MCF 10A (cell line): Measurements from ENCODE around the gene GAPT. TPM values are rescaled to one million over a fixed set of nuclear protein-coding genes. Genes with fewer than 3 reads are reported as not detected.

Source experiments
- BruUV-seq: library from RNA; stranded (reverse); fragments of 400-500 nt; replicated peaks from 2 replicates; lab custom pipeline; 2021; lab: Mats Ljungman, UMichigan
- CTCF ChIA-PET: fragments of 300-600 bp; sonication (Branson Sonifier 250); formaldehyde crosslinking; extraction: SDS; loops from one replicate; lab custom pipeline; 2021; ENCODE audit warnings: antibody characterized with exemption, inconsistent platforms; lab: Yijun Ruan, JAX
- POLR2A ChIA-PET: fragments of 300-600, 350-650 bp; sonication (Branson Sonifier 250); formaldehyde crosslinking; extraction: SDS; loops from one replicate; lab custom pipeline; 2020; ENCODE audit warnings: antibody characterized with exemption, inconsistent platforms; lab: Yijun Ruan, JAX
- DNase-seq: peaks from one replicate; pipeline ENCODE4 v3.0.0-alpha.2; 2018; ENCODE audit not compliant: unreplicated experiment
- H3K27ac Mint-ChIP-seq: one replicate; pipeline ENCODE4 v1.8.0; 2022; ENCODE audit warnings: mild to moderate bottlenecking, low read depth, mixed read lengths; ENCODE audit not compliant: unreplicated experiment
- H3K27me3 Mint-ChIP-seq: one replicate; pipeline ENCODE4 v1.8.0; 2022; ENCODE audit warnings: mixed read lengths; ENCODE audit not compliant: insufficient read depth, unreplicated experiment
- H3K36me3 Mint-ChIP-seq: one replicate; pipeline ENCODE4 v1.8.0; 2022; ENCODE audit warnings: mild to moderate bottlenecking, moderate library complexity, mixed read lengths; ENCODE audit not compliant: insufficient read depth, unreplicated experiment
- H3K4me1 Mint-ChIP-seq: one replicate; pipeline ENCODE4 v1.8.0; 2022; ENCODE audit warnings: mixed read lengths; ENCODE audit not compliant: insufficient read depth, unreplicated experiment
- H3K4me3 Mint-ChIP-seq: one replicate; pipeline ENCODE4 v1.8.0; 2022; ENCODE audit warnings: mild to moderate bottlenecking, moderate library complexity, mixed read lengths; ENCODE audit not compliant: unreplicated experiment
- H3K9me3 Mint-ChIP-seq: one replicate; pipeline ENCODE4 v1.8.0; 2022; ENCODE audit warnings: mixed read lengths; ENCODE audit not compliant: unreplicated experiment
- CTCF ChIP-seq: fragments of 200-600 bp; IDR thresholded peaks from one replicate; pipeline ENCODE4 v1.8.0; 2022; ENCODE audit warnings: antibody characterized with exemption, mild to moderate bottlenecking; ENCODE audit not compliant: unreplicated experiment
- intact Hi-C: fragments of 100-400 bp; cut with micrococcal nuclease; formaldehyde crosslinking; loops from 2 replicates; pipeline ENCODE4 v1.14.1; 2022
- total RNA-seq: library from RNA; stranded (reverse); gene quantifications from 2 replicates; pipeline ENCODE4 v1.2.3, GENCODE V29; 2022

The GAPT gene
- total RNA-seq, 1 experiment from 2014 or later = not detected

- Mint-ChIP-seq H3K4me1 (no peaks in the 10 kb centered on the region), H3K27me3 (peaks cover 94% of the 10 kb centered on the region), H3K4me3 (no peak overlapping the region), H3K27ac (no peak overlapping the region), H3K36me3 (no peaks in the 10 kb centered on the region), H3K9me3 (no peaks in the 10 kb centered on the region)
- POLR2A ChIA-PET = interaction anchor here (0.8 kb wide), 1 partner anchor 89 kb away, joined by 3 read pairs; no protein-coding TSS in a partner anchor
- TF ChIP-seq CTCF = no peak
- no peak for DNase-seq
- intact Hi-C loops = loop anchor here (10.0 kb wide), 1 partner anchor 220 kb away; no protein-coding TSS in a partner anchor
- CTCF ChIA-PET = interaction anchor here (2.9 kb wide), 1 partner anchor 345 kb away, joined by 19 read pairs; no protein-coding TSS in a partner anchor
- no TSS peak for BruUV-seq
These were observed 13.5 kb downstream of the GAPT start for GRCh38 chr5:58504766-58505165.

GRCh38 chr5:58505502-58505901, 14.3 kb downstream of the GAPT start:
- TF ChIP-seq CTCF = no peak
- CTCF ChIA-PET = interaction anchor here (0.7 to 2.9 kb wide), 2 partner anchors 9 to 345 kb away, joined by 3 to 19 read pairs; no protein-coding TSS in a partner anchor

GRCh38 chr5:58505971-58506640, 14.9 kb downstream of the GAPT start:
- Mint-ChIP-seq H3K27me3 (peaks cover 94% of the 10 kb centered on the region), H3K27ac (no peak overlapping the region), H3K4me3 (no peak overlapping the region), H3K9me3 (no peaks in the 10 kb centered on the region), H3K36me3 (no peaks in the 10 kb centered on the region), H3K4me1 (no peaks in the 10 kb centered on the region)
- no peak for DNase-seq
- POLR2A ChIA-PET = no interaction called here
- no TSS peak for BruUV-seq
- no peak for TF ChIP-seq CTCF
- intact Hi-C loops = loop anchor here (10.0 kb wide), 1 partner anchor 219 kb away; no protein-coding TSS in a partner anchor
- CTCF ChIA-PET = interaction anchor here (0.6 to 2.9 kb wide), 4 partner anchors 9 to 344 kb away, joined by 3 to 19 read pairs (median 4); no protein-coding TSS in a partner anchor

More at GRCh38 chr5:58505502-58505901, 14.3 kb downstream of the GAPT start:
- H3K9me3 Mint-ChIP-seq = no peaks in the 10 kb centered on the region
- no peak overlapping the region for H3K27ac Mint-ChIP-seq
- intact Hi-C loops = loop anchor here (10.0 kb wide), 1 partner anchor 219 kb away; no protein-coding TSS in a partner anchor
- no peaks in the 10 kb centered on the region for H3K4me1 Mint-ChIP-seq
- H3K36me3 Mint-ChIP-seq = no peaks in the 10 kb centered on the region
- no peak overlapping the region for H3K4me3 Mint-ChIP-seq
- DNase-seq = no peak
- POLR2A ChIA-PET = no interaction called here
- H3K27me3 Mint-ChIP-seq = peaks cover 94% of the 10 kb centered on the region
- BruUV-seq = no TSS peak

GRCh38 chr5:58507715-58508114, 16.5 kb downstream of the GAPT start:
- peaks cover 95% of the 10 kb centered on the region for H3K27me3 Mint-ChIP-seq
- no peak overlapping the region for H3K4me3 Mint-ChIP-seq
- H3K9me3 Mint-ChIP-seq = no peaks in the 10 kb centered on the region
- H3K36me3 Mint-ChIP-seq = no peaks in the 10 kb centered on the region
- intact Hi-C loops = loop anchor here (10.0 kb wide), 1 partner anchor 217 kb away; no protein-coding TSS in a partner anchor
- TF ChIP-seq CTCF = no peak
- POLR2A ChIA-PET = interaction anchor here (0.7 kb wide), 1 partner anchor 707 kb away, joined by 3 read pairs; no protein-coding TSS in a partner anchor
- no peaks in the 10 kb centered on the region for H3K4me1 Mint-ChIP-seq
- no peak for DNase-seq
- BruUV-seq = no TSS peak
- H3K27ac Mint-ChIP-seq = no peak overlapping the region
- CTCF ChIA-PET = interaction anchor here (0.7 to 2.9 kb wide), 3 partner anchors 9 to 342 kb away, joined by 3 to 19 read pairs (median 9); no protein-coding TSS in a partner anchor
